Cardiac fibroblast (primary cell): ENCODE results near the gene TALDO1.
A peak's percentile ranks its signal among the peaks of the same experiment; 100 is the strongest.

Experiments used
- DNase-seq, 2 donors: peaks; one replicate each; pipeline versions ENCODE4 v3.0.0 to v3.0.0-alpha.2; 2010; ENCODE audit warnings: low read depth in 2 of 2
- H3K4me3 ChIP-seq, 2 donors: replicated peaks in 1 of 2; 1 replicate in 1 of 2; 2 replicates in 1 of 2; pipeline ENCODE4 v1.5.1; 2011; ENCODE audit warnings: low read depth in 2 of 2, low read length in 2 of 2, mild to moderate bottlenecking in 2 of 2, moderate library complexity in 1 of 2
- TF ChIP-seq, protein P1 (sequence below): IDR thresholded peaks from one replicate; pipeline ENCODE4 v1.5.1; 2011; ENCODE audit warnings: low read depth, mild to moderate bottlenecking, low read length, inconsistent platforms

The TALDO1 gene

DNA sequence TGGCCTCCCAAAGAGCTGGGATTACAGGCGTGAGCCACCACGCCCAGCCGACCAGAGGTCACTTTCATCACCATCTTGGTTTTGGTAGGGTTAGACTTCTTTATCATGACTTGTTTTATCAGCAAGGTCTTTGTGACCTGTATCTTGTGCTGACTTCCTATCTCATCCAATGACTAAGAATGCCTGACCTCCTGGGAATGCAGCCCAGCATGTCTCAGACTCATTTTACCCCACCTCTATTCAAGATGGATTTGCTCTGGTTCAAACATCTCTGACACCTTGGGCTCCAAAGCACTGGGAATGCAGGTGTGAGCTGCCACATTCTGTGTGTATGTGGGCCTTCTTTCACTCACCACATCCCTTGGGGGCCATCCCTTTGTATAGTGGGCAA is 5.1 kb upstream of the TALDO1 start:
- no peak overlapping the region for H3K4me3 ChIP-seq
- DNase-seq: no peak
- TF ChIP-seq, protein P1, sequence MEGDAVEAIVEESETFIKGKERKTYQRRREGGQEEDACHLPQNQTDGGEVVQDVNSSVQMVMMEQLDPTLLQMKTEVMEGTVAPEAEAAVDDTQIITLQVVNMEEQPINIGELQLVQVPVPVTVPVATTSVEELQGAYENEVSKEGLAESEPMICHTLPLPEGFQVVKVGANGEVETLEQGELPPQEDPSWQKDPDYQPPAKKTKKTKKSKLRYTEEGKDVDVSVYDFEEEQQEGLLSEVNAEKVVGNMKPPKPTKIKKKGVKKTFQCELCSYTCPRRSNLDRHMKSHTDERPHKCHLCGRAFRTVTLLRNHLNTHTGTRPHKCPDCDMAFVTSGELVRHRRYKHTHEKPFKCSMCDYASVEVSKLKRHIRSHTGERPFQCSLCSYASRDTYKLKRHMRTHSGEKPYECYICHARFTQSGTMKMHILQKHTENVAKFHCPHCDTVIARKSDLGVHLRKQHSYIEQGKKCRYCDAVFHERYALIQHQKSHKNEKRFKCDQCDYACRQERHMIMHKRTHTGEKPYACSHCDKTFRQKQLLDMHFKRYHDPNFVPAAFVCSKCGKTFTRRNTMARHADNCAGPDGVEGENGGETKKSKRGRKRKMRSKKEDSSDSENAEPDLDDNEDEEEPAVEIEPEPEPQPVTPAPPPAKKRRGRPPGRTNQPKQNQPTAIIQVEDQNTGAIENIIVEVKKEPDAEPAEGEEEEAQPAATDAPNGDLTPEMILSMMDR: no peak

DNA sequence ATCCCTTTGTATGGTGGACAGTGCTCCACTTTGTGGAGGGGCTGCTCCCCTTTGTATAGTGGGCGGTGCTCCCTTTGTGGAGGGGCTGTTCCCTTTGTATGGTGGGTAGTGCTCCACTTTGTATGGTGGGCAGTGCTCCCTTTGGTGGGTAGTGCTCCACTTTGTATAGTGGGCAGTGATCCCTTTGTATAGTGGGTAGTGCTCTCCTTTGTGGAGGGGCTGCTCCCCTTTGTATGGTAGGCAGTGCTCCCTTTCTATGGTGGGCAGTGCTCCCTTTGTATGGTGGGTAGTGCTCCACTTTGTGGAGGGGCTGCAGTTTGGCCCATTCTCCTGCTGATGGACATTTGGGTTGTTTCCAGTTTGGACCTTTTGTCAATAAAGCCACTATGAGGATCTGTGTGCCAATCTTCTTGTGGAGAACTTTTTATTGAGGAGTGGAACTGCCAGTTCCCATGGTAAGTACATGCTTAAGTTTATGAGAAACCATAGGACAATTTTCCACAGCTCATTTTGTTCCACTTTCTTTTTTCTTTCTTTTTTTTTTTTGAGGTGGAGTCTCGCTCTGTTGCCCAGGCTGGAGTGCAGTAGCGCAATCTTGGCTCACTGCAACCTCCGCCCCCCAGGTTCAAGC is 4.6 kb upstream of the TALDO1 start:
- no peak overlapping the region for H3K4me3 ChIP-seq
- no peak for DNase-seq
- TF ChIP-seq, protein P1: no peak

DNA sequence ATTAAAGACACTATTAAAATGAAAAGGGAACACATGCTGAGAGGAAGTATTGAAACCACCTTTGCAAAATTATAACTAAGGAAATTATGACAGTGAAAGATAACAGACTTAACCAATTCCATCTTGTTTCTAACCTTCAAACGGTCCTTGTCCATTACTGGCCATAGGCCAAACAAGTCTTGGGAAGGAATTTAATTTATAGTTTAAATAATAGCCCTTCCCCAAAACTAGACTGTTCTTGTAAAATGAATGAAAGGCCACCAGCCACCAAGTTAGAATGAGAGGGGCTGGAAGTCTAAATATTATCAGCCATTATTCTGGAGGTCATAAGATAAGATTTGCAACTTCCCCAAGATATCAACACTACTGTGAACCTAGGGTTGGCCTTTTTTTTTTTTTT is 1.8 kb upstream of the TALDO1 start:
- DNase-seq: no peak
- TF ChIP-seq, protein P1: no peak
- no peak overlapping the region for H3K4me3 ChIP-seq

DNA sequence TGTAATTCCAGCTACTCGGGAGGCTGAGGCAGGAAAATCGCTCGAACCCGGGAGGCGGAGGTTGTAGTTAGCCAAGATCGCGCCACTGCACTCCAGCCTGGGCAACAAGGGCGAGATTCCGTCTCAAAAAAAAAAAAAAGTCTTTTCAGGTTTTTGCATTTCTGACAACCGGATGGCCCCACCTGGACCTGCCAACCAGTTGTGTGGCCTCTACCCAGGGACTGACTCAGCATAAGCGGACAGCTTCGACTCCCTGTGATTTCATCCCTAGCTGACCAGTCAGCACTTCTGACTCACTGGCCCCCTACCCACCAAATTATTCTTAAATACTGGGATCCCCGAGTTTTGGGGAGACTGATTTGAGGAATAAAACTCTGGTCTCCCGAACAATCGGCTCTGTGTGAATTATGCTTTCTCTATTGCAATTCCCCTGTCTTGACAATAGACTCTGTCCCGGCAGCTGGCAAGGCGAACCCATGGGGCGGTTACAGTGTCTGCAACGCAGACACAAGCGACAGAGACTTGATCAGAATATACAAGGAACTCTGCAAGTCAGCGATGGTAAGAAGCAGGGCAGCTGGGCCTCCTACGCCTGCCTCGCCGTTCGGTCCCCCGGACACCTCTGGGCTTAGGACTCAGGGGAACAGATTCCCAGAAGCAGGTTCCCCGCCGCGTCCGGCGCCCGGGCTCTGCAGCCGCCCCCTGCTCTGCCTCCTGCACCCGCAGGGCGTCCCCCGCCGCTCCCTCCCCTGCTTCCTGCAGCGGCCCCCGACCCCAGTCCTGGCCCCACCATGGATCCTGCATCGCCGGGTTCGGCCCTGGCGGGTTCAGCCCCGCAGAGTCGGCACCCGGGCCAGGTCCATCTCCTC is 741 bp upstream of the TALDO1 start:
- TF ChIP-seq, protein P1: no peak
- peak overlapping the region; percentile 58 to 81 for H3K4me3 ChIP-seq
- peak in 1 of 2 donors; percentile 43 for DNase-seq

DNA sequence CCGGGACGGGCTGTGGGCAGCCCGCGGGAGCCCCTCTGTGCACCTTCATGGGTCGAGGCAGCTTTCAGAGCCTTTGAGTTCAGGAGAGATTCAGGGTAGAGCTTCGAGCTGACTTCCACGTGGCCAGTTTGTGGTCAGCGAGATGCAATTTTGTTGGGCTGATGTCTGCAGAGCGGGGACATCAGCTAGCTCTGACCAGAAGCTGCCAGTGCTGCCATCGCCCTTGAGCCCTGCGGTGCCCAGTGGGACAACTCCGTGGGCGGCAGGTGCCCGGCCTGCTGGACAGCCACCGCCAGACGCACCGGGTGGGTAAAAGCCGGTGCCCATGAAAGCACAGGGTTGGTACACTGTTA is 719 bp downstream of the TALDO1 start:
- H3K4me3 ChIP-seq: peak overlapping the region; percentile 61 to 81
- peak in 1 of 2 donors; percentile 21 for DNase-seq
- TF ChIP-seq, protein P1: no peak

DNA sequence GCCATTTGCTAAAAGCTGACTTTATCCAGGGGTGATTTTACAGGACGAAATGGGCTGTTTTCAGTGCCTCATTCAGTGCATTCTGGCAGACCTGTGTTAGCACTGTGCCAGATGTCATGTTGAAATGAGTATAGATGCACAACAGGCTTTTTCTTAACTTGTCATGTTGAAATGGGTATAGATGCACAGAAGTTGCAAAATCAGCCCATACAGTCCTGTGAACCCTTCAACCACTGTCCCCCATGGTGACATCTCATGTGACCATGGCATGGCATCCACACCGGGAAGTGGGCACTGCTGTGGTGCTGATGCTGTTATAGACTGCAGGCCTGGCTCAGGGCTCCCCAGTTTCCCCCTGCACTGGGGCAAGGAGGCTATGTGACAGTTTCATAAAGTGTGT is 2.5 kb downstream of the TALDO1 start:
- DNase-seq: no peak
- TF ChIP-seq, protein P1: no peak
- H3K4me3 ChIP-seq: no peak overlapping the region
